ENCODE data around the gene NUMBL.

GRCh38 chr19:40671404-40671803, 19.0 kb downstream of the NUMBL start:
- TF ChIP-seq POLR2AphosphoS5 (IDR thresholded peaks at IDR 0.05; ENCODE audit: borderline replicate concordance, low read depth, low read length): no peak
- no peak for TF ChIP-seq EZH2 (IDR thresholded peaks at IDR 0.05)
- TF ChIP-seq FOXP2 (optimal IDR thresholded peaks at IDR 0.05; ENCODE audit: control extremely low read depth, extremely low read length, insufficient read depth): no peak
